ENCODE results near the gene DAZAP1. TPM values are rescaled to one million over a fixed set of nuclear protein-coding genes. Genes with fewer than 3 reads are reported as not detected.

The DAZAP1 gene
- total RNA-seq (2014; rRNA removed; shearing (Covaris generic)), result 84.8 and 110 TPM in 2 replicates

DNA sequence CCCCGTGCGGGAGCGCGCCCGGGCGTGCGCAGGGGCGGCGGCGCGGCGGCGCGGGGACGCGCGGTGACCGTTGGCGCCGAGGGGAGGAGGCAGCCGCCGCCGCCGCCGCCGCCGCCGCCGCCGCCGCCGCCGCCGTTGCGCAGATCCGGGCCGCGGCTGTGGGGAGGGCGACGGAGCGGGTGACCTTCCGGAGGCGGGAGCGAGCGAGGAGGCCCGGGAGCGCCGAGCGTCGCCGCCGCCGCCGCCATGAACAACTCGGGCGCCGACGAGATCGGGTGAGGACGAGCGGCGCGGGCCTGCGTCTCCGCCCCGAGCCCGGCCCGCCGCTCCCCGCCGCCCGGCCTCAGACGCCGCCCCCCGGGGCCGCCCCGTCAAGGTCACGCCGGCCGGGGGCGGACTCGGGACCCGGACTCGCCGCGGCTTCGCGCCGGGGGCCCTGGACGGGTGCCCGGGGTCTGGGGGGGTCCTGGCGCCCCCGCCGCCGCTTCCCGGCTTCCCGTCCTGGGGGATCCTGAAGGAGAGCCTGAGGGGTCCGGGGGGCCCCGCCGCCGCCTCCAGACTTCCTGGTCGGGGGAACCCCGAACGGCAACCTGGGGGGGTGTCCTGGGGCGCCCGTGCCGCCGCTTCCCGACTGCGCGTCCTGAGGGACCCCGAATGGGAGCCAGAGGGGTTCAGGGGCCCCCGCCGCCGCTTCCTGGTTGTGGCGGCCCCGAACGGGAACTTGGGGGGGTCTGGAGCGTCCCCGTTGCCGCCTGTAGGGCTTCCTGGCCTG is at the start of gene DAZAP1:
TSS of gene DAZAP1 (plus strand) at position 59 of the 772 bp plus-strand sequence. CDS start at position 247, 188 bp downstream.
- no peak for DNase-seq (ENCODE audit: low spot score)

DNA sequence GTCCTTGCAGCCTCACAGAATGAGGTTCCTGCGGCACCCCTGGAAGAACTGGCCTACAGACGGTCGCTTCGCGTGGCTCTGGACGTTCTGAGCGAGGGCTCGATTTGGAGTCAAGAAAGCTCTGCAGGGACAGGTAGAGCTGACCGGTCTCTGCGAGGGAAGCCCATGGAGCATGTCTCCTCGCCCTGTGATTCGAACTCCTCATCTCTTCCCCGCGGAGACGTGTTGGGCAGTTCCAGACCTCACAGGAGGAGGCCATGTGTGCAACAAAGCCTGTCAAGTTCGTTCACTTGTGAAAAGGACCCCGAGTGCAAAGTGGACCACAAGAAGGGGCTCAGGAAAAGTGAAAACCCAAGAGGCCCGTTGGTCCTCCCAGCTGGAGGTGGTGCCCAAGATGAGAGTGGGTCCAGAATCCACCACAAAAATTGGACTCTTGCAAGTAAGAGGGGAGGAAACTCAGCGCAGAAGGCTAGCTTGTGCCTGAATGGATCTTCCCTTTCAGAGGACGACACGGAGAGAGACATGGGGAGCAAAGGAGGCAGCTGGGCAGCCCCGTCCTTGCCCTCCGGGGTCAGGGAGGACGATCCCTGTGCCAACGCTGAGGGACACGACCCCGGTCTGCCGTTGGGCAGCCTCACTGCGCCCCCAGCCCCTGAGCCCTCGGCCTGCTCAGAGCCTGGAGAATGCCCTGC is 47.1 kb upstream of the DAZAP1 start:
- no peak for DNase-seq (ENCODE audit: low spot score)

DNA sequence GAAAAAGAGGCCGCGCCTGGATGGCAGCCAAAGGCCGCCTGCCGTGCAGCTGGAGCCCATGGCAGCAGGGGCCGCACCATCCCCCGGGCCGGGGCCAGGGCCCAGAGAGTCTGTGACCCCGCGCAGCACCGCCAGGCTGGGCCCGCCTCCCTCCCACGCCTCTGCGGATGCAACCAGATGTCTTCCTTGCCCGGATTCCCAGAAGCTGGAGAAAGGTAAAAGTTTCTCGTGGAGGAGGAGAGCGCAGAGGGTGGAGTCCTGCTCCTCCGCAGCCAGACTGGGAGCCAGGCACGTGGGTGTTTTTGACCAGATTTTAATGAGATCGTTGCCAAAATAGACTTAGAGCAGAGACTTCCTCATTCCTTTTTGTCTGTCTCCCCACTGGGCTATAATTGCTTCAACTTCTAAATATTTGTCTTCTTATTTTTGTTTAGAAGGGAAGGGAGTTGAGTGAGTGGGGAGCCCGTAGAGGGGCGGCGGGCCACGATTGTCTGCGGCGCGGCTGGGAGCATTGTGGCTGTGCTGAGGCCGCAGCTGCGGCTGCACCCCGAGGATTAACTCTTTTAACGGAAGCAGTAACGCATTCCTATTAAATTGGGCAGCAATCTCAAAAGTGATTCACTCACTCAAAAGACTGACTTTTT is 46.4 kb upstream of the DAZAP1 start:
- DNase-seq (ENCODE audit: low spot score), result peak; percentile 68

DNA sequence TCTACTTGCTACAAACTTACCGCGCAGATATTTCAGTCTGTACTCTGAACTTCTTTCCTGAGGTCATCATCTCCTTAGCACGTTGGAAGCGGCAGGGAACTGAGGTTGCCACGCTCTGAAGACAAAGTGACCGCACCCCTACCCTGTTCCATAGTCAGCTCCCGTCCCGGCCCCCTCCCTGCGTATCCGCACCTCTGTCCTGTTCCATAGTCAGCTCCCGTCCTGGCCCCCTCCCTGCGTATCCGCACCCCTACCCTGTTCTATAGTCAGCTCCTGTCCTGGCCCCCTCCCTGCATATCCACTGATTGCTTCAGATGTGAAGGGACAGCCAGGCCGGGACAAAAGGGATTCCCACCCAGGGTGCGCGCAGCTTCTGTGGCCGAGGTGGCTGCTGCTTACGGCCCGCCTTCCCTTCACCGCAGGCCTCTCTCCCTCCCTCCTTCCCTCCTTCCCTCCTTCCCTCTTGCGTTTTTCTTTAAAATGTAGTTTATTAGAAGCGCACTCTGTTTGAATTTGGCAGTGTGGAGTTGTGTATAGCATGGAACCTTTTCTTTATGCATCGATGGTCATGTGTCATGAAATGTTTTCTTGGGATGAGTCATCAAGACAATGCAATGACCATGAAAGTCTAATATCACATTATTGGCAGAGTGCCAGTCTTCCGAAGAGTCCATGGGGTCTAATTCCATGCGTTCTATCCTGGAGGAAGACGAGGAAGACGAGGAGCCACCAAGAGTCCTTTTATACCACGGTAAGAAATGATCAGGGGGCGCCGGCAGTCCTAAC is 45.6 kb upstream of the DAZAP1 start:
- DNase-seq (ENCODE audit: low spot score), result peak; percentile 65

DNA sequence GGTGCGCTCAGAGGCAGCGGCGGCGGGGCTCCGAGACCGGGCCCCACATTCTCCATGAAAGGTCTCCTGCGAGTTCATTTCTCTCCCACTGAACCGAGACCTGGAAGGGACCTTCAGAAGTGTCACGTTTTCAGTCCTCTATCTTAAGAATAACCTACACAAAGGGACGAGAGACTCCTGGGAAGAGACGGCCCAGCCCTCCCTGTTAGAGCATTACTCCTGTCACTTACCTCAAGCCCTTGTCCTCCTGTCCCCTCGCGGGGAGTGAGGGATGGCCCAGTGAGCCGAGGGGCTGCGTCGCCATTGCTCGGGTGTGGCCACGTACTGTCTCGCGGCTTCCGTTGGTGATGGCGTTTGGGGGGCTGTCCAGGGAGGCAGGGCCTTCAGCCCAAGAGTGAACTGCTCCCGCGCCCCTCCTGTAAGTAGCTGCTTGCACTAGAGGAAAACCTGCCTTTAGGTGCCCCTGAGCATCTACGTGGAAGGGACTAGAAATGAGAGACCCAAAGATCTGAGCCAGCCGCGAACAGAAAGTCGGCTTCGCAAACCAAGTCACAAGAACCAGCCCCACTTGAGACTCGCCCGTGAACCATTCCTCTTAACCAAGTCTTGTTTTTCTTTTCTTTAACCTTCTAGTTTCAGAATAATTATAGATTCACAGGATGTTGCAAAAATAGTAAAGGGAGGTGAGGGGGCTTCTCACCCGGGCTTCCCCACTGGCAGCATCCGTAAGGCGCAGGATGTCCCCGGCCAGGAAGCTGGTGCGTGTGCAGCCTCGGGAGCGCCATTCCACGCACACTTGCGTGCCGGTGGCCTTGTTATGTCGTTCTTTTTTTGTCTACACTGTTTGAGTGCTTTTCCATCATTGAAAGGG is 44.8 kb upstream of the DAZAP1 start:
- no peak for DNase-seq (ENCODE audit: low spot score)

DNA sequence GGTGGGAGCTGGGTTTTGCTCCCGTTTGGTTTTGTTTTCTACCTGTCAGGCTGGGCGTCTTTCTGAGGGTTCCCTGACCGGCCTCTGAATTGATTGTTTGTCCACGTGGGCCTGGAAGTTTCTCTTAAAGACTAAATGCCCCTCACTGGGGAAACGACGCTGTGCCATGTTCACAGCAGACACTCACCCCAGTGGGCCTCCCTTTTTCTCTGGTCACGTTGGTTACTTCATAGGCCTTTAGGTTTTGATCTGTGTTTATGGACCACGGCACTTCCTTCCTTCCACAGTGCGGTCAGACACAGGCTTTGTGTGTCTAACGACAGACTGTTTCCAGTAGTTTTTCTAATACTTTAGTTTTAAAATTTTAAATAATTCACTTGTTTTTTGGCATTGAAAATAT is 43.8 kb upstream of the DAZAP1 start:
- DNase-seq (ENCODE audit: low spot score), result no peak

DNA sequence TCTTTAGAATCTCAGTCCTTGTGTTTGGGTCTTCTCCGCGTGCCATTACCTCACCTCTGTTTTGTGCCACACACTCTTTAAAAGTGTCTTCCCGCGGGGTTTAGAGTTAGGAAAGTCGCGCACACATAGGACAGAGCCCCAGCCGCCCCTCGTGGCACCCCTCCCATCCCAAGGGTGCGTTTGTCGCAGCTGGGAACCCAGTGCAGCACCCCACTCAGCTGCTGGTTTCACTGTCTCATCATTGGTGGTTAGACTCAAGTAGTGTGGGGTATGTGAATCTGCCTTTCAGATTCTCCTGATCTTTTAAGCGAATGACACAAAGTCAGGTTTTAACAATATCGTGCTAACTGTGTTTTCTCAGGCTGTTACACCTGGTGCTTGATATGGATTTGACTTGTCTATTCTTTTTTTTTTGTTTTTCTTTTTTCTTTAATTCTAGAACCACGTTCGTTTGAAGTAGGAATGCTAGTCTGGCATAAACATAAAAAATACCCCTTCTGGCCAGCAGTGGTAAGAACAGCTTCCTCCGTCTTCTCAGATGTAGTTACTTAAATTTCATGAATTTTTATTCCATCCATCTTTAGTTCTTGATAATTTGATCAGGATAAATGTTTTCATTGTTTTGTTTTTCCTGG is 43.2 kb upstream of the DAZAP1 start:
- DNase-seq (ENCODE audit: low spot score), result no peak

DNA sequence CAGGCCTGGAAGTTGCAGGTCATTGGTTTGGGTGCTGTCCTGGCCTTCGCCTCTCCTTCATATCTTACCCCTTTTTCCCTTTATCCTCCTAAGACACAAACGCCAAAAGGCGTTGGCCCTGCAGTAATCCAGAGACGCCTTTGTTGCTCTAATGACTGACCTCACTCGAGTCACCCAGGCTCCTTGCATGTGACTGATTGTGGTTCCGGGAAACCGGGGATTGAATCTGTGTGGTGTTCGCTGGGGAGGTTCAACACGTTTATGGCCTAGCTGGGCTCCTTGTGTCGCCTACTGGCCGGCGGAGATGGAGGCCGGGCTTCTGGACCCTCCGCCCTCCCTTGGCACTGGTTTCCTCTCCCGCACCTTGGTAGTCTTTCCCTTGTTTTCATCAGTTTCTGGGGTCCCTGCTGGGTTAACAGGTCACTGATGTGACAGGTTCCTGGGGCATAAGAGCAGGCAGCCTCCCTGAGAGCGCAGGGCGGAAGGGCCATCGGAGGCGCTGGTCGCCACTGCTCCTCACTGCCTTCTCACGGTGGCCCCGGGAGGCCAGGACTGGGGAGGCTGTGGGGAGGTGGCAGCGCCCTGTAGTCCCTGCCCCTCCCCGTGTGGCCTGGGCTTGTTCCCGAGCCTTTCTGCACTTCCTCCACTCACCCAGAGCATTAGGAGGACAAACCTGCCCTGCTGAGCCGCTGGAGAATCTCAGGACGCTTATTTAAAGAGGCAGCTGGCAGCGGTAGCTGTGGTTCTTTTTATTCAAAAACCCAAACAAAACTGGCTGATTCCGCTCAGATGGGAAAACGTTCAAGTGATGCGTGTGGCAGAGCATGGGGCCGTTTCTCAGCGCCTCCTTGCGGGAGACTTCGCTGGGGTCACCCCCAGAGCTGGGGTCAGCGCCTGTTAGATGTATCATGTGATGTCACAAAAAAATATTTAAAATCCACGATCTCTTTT is 41.8 kb upstream of the DAZAP1 start:
- DNase-seq (ENCODE audit: low spot score), result no peak

DNA sequence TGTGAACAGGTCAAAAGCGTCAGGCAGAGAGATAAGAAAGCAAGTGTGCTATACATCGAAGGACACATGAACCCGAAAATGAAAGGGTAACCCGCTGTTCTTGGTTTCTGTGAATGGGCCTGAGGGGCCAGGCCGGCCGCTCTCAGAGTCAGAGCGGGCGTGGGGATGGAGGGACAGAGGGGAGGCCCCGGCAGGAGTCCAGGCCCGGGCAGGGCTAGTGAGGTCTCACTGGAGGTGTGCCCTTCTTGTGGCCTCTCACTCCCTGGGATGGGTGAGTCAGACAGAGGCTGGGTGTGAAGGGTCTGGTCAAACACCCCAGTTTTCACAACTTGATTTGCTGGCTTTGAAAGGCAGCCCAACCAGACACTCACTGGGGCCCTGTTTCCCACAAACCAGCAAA is 41.1 kb upstream of the DAZAP1 start:
- no peak for DNase-seq (ENCODE audit: low spot score)

DNA sequence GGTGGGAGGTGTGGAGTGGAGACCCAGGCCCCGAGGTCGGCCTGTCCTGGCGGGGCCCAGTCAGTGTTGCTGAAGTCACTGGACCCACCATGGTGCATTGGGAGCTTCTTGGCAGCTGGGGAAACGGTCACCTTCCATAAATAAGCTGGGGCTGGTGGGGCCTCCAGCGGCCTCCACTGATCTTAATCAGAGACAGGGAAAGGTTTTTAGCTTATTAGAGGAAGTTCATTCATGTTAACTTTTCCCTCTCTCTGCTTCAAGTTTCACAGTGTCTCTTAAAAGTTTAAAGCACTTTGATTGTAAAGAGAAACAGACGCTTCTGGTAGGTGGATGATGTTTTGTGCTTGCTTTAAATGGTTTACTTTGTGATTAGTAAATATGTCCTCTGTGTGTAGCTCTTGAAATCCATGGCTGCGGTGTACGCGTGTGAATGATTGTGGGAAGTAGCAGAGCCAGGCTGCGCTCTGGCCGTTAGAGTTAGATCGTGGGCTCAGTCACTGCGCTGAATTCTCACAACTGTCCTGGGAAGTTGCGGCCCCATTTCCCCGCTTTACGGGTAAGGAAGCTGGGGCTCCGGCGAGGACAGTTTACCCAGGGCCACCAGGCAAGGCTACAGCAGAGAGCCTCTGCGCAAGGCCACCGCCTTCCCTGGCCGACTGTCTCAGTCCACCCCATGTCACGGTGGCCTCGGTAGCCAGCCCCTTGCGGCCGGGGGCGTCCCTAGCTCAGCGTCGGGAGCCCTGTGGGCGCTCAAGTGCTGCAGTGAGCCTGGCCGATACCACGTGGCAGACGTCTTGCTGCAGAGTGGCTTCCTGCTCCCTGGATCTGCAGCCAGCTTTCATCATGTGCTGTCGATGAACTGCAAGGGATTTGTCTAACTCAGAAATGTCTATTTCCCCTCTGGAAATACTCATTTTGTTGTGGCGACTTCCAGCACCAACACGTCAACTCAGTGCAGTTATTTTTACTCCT is 40.2 kb upstream of the DAZAP1 start:
- no peak for DNase-seq (ENCODE audit: low spot score)

DNA sequence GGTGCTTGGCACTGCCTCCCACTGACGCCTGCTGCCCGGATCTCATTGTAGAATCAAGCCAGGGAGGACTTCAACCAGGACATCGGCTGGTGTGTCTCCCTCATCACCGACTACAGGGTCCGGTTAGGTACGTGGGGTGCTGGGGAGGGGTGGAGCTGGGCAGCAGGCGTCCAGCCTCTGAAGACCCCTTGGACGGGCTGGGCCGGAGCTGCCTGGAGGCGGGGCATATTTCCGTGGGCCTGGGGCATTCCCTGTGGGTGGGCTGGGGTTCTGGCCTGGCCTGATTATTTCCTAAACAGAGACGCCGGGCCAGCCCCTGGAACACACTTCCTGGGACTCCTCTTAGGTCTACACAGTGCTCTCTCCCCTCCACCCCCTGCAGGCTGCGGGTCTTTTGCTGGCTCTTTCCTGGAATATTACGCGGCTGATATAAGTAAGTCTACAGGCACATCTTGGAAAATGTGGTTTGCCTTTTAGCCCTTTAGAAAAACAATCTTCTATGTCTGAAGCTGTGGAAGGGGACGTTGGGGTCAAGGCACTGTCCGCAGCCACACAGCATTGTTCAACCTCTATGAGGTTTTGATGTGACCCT is 38.1 kb upstream of the DAZAP1 start:
- DNase-seq (ENCODE audit: low spot score), result no peak

DNA sequence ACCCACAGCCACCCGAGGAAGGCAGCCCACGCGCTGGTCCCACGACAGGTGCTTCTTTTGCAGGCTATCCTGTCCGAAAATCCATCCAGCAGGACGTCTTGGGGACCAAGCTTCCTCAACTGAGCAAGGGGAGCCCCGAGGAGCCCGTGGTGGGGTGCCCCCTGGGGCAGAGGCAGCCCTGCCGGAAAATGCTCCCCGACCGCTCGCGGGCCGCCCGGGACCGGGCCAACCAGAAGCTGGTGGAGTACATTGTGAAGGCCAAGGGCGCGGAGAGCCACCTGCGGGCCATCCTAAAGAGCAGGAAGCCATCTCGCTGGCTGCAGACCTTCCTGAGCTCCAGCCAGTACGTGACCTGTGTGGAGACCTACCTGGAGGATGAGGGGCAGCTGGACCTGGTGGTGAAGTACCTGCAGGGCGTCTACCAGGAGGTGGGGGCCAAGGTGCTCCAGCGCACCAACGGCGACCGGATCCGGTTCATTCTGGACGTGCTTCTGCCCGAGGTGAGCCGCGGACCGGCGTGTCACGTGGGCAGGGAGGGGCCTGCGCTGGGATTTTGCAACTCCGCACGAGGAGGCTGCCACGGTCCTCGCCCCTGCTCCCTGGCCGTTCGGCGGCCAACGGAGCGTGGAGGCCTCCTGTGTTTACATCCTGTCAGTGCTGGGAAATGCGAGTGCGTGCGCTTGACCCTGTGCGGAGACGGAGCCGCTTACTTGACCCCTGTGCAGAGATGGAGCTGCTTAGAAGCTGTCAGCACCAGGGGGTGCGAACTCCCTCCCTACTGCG is 36.6 kb upstream of the DAZAP1 start:
- DNase-seq (ENCODE audit: low spot score), result no peak

DNA sequence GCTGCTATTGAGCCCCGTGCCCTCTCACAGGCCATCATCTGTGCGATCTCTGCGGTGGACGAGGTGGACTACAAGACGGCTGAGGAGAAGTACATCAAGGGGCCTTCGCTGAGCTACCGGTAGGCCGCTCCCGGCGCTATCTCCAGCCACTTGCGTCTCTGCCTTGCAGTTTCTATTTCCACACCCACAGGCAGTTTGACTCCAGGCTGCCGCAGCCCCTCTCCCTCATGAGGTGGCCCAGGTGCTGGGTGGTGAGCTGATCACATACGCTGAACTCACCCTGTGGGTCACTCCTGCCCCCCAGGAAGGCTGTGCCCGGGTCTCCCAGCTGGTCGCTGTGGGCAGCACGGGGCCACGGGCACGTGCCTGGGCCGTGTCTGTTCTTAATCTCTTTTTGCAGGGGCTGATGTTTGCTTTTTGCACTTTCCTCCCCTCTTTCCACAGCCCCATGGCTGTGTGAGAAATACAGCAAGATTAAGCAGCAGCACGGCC is 34.3 kb upstream of the DAZAP1 start:
- no peak for DNase-seq (ENCODE audit: low spot score)

DNA sequence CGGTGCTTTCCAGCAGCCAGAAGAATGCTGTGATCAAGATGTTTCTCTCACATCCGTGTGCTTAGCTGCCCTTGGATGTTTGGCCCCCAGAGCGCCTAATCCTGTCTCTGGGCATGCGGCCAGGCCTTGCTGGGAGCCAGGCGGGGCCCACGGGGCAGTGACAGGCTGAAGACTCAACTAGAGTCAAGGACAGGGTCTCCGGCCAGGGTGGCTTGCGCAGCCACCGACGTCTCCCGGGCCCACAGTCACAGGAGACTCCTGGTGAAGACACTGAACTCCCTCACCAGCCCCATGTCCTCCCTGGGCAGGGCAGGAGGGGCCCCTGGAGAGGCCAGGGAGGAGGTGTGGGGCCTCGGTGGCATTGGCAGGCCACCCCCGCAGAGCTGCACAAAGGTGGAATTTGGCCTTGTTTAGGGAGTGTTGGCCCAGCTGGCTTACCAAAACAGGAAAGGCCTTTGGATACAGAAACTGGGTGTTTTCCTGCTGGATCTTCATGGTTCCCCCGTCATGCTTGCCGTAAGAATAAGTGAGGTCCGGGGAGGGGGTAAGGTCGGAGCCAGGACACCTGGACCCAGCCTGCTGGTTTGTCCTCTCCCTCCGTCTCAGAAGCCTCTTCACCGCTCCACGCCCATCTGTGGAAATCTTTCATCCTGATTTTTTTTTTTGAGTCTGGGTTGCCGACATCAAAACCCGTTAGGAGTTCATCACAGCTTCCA is 33.7 kb upstream of the DAZAP1 start:
- peak; percentile 44 for DNase-seq (ENCODE audit: low spot score)

DNA sequence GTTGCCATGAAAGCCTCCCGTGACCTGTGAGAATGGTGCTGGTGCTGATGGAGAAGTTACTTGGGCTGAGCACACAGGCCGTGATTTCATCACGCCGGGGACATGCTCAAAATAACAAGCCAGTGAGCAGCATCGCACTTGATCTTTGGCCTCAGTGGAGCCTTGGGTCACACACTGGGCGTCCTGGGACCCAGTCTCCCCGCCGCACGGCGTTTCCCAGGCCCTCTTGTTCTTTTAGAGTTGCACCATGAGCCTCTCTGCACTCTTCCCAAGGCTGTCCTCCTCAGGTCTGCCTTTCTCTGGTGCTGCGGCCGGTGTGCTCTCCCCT is 33.2 kb upstream of the DAZAP1 start:
- no peak for DNase-seq (ENCODE audit: low spot score)

DNA sequence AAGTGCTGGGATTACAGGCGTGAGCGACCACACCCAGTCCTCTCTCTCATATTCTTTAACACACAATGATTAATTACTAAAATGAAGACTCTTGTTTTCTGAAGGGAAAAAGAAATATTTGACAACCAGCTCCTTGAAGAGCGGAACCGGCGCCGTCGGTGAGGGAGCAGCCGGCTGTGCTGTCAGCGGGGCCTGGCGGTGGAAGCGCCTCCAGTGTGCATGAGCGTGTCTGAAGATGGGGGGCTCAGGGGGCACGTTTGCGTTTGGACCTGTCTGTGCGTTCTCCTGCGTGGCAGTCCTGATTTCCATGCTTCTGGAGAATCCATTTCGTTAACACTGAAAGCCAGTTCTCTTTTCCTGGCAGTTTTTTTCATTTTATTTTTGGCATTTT is 31.0 kb upstream of the DAZAP1 start:
- no peak for DNase-seq (ENCODE audit: low spot score)

All from A172 (cell line).